CD8-positive, alpha-beta memory T cell (primary cell): Measurements from ENCODE around the gene NINL. TPM values are rescaled to one million over a fixed set of nuclear protein-coding genes. Genes with fewer than 3 reads are reported as not detected.

Experiments
- CTCF ChIA-PET: fragments of 350-600 bp; sonication (Branson Sonifier 250); formaldehyde crosslinking; loops from one replicate; lab custom pipeline; 2021; ENCODE audit warnings: antibody characterized with exemption; lab: Charles Lee
- POLR2A ChIA-PET: fragments of 350-600 bp; sonication (Branson Sonifier 250); formaldehyde crosslinking; loops from one replicate; lab custom pipeline; 2021; ENCODE audit warnings: antibody characterized with exemption; lab: Charles Lee
- DNase-seq, 5 donors: peaks; one replicate each; pipeline versions ENCODE4 v3.0.0 to v3.0.0-alpha.2; 2020 to 2022; ENCODE audit warnings: mixed read lengths in 1 of 5
- H3K27ac ChIP-seq: one replicate; pipeline ENCODE4 v1.7.0; 2013; ENCODE audit warnings: low read depth, mild to moderate bottlenecking, low read length, moderate library complexity
- H3K27me3 ChIP-seq: 2 replicates; pipeline ENCODE4 v1.7.0; 2013; ENCODE audit warnings: low read length, mild to moderate bottlenecking; ENCODE audit not compliant: insufficient read depth, poor library complexity, severe bottlenecking
- H3K36me3 ChIP-seq: 2 replicates; pipeline ENCODE4 v1.7.0; 2013; ENCODE audit warnings: mild to moderate bottlenecking, low read length, moderate library complexity; ENCODE audit not compliant: insufficient read depth
- H3K4me1 ChIP-seq: 2 replicates; pipeline ENCODE4 v1.7.0; 2013; ENCODE audit warnings: mild to moderate bottlenecking, low read length, moderate library complexity; ENCODE audit not compliant: insufficient read depth
- H3K4me3 ChIP-seq: 2 replicates; pipeline ENCODE4 v1.7.0; 2013; ENCODE audit warnings: mild to moderate bottlenecking, low read length
- H3K9me3 ChIP-seq: 2 replicates; pipeline ENCODE4 v1.7.0; 2013; ENCODE audit warnings: mild to moderate bottlenecking, low read length
- H3K27ac Mint-ChIP-seq, 8 donors: one replicate each; pipeline ENCODE4 v1.8.0; 2020 to 2021; ENCODE audit warnings: mixed read lengths in 8 of 8, mild to moderate bottlenecking in 6 of 8, inconsistent platforms in 3 of 8, moderate library complexity in 3 of 8
- H3K27me3 Mint-ChIP-seq, 2 donors: one replicate each; pipeline ENCODE4 v1.8.0; 2020 to 2021; ENCODE audit warnings: mixed read lengths in 2 of 2, mild to moderate bottlenecking in 1 of 2, moderate library complexity in 1 of 2
- H3K36me3 Mint-ChIP-seq, 3 donors: one replicate each; pipeline ENCODE4 v1.8.0; 2020 to 2021; ENCODE audit warnings: mixed read lengths in 3 of 3, inconsistent platforms in 1 of 3, mild to moderate bottlenecking in 1 of 3
- H3K4me1 Mint-ChIP-seq, 3 donors: one replicate each; pipeline ENCODE4 v1.8.0; 2020 to 2021; ENCODE audit warnings: mixed read lengths in 3 of 3, inconsistent platforms in 1 of 3, mild to moderate bottlenecking in 1 of 3
- H3K4me3 Mint-ChIP-seq, 7 donors: one replicate each; pipeline ENCODE4 v1.8.0; 2020 to 2021; ENCODE audit warnings: mixed read lengths in 7 of 7, mild to moderate bottlenecking in 6 of 7, moderate library complexity in 4 of 7, inconsistent platforms in 2 of 7
- H3K9me3 Mint-ChIP-seq, 5 donors: one replicate each; pipeline ENCODE4 v1.8.0; 2020 to 2022; ENCODE audit warnings: mixed read lengths in 5 of 5, mild to moderate bottlenecking in 3 of 5, moderate library complexity in 2 of 5, inconsistent platforms in 1 of 5
- polyA plus RNA-seq: library from polyadenylated mRNA; unstranded; fragments of 300-500 nt; fragmentation: Illumina TruSeq; gene quantifications from one replicate; pipeline ENCODE4 v1.2.3, GENCODE V29; 2021
- total RNA-seq, 2 experiments: library from RNA; stranded (reverse); gene quantifications; one replicate each; pipeline ENCODE4 v1.2.3, GENCODE V29; 2021

NINL gene
- total and polyA plus RNA-seq, 3 experiments from 2014 or later = 0.64 to 1.5 (median 0.77) TPM

GRCh38 chr20:25487306-25487705 lies 98.0 kb downstream of the NINL start:
- Mint-ChIP-seq H3K27me3 (no peaks in the 10 kb centered on the region), H3K36me3 (no peaks in the 10 kb centered on the region), H3K27ac (no peak overlapping the region), H3K4me1 (peaks cover 18 to 29% (median 25%) of the 10 kb centered on the region in 3 donors), H3K4me3 (no peak overlapping the region), H3K9me3 (no peaks in the 10 kb centered on the region)
- Histone ChIP-seq H3K4me3 (no peak overlapping the region), H3K36me3 (no peaks in the 10 kb centered on the region), H3K9me3 (no peaks in the 10 kb centered on the region), H3K27me3 (no peaks in the 10 kb centered on the region), H3K27ac (no peak overlapping the region), H3K4me1 (peaks cover 25% of the 10 kb centered on the region)
- POLR2A ChIA-PET = no interaction called here
- CTCF ChIA-PET = no interaction called here
- no peak for DNase-seq

GRCh38 chr20:25486377-25486776 lies 99.0 kb downstream of the NINL start:
- DNase-seq = no peak
- peak overlapping the region in 1 of 7 donors; percentile 67 for H3K4me3 Mint-ChIP-seq
- Histone ChIP-seq H3K9me3 (no peaks in the 10 kb centered on the region), H3K4me1 (peaks cover 25% of the 10 kb centered on the region), H3K36me3 (no peaks in the 10 kb centered on the region), H3K27ac (no peak overlapping the region), H3K27me3 (no peaks in the 10 kb centered on the region), H3K4me3 (no peak overlapping the region)
- CTCF ChIA-PET = no interaction called here
- no peaks in the 10 kb centered on the region for H3K36me3 Mint-ChIP-seq
- no peaks in the 10 kb centered on the region for H3K9me3 Mint-ChIP-seq
- no peak overlapping the region for H3K27ac Mint-ChIP-seq
- POLR2A ChIA-PET = no interaction called here
- H3K4me1 Mint-ChIP-seq = peaks cover 18 to 29% (median 25%) of the 10 kb centered on the region in 3 donors
- no peaks in the 10 kb centered on the region for H3K27me3 Mint-ChIP-seq

GRCh38 chr20:25485872-25486271 lies 99.5 kb downstream of the NINL start:
- no peaks in the 10 kb centered on the region for H3K9me3 Mint-ChIP-seq
- DNase-seq = no peak
- CTCF ChIA-PET = no interaction called here
- H3K36me3 Mint-ChIP-seq = no peaks in the 10 kb centered on the region
- no peaks in the 10 kb centered on the region for H3K27me3 ChIP-seq
- H3K4me1 ChIP-seq = peaks cover 25% of the 10 kb centered on the region
- peaks cover 18 to 29% (median 25%) of the 10 kb centered on the region in 3 donors for H3K4me1 Mint-ChIP-seq
- no peaks in the 10 kb centered on the region for H3K36me3 ChIP-seq
- H3K4me3 Mint-ChIP-seq = no peak overlapping the region
- H3K4me3 ChIP-seq = no peak overlapping the region
- no peak overlapping the region for H3K27ac ChIP-seq
- no peaks in the 10 kb centered on the region for H3K9me3 ChIP-seq
- POLR2A ChIA-PET = no interaction called here
- no peaks in the 10 kb centered on the region for H3K27me3 Mint-ChIP-seq
- no peak overlapping the region for H3K27ac Mint-ChIP-seq

- ChIA-PET POLR2A (no interaction called here), CTCF (no interaction called here)
- no peak for DNase-seq
- H3K4me1 Mint-ChIP-seq = peaks cover 18 to 29% (median 25%) of the 10 kb centered on the region in 3 donors
- Histone ChIP-seq H3K4me3 (no peak overlapping the region), H3K27me3 (no peaks in the 10 kb centered on the region), H3K27ac (no peak overlapping the region), H3K4me1 (peaks cover 25% of the 10 kb centered on the region), H3K9me3 (no peaks in the 10 kb centered on the region), H3K36me3 (no peaks in the 10 kb centered on the region)
- H3K4me3 Mint-ChIP-seq = peak overlapping the region; percentile 11 to 51 (median 29)
- no peaks in the 10 kb centered on the region for H3K36me3 Mint-ChIP-seq
- no peaks in the 10 kb centered on the region for H3K9me3 Mint-ChIP-seq
- peak overlapping the region in 5 of 8 donors; percentile 3 to 83 (median 77) for H3K27ac Mint-ChIP-seq
- H3K27me3 Mint-ChIP-seq = no peaks in the 10 kb centered on the region
These were observed 100.3 kb downstream of the NINL start for GRCh38 chr20:25484911-25485511.

GRCh38 chr20:25484224-25484846 lies 101.0 kb downstream of the NINL start:
- DNase-seq = no peak
- H3K27me3 ChIP-seq = no peaks in the 10 kb centered on the region
- H3K27ac ChIP-seq = no peak overlapping the region
- Mint-ChIP-seq H3K27me3 (no peaks in the 10 kb centered on the region), H3K9me3 (no peaks in the 10 kb centered on the region), H3K36me3 (no peaks in the 10 kb centered on the region), H3K4me3 (peak overlapping the region in 4 of 7 donors; percentile 29 to 51 (median 35)), H3K4me1 (peaks cover 18 to 29% (median 25%) of the 10 kb centered on the region in 3 donors), H3K27ac (peak overlapping the region in 4 of 8 donors; percentile 19 to 83 (median 78))
- ChIA-PET CTCF (no interaction called here), POLR2A (no interaction called here)
- peaks cover 25% of the 10 kb centered on the region for H3K4me1 ChIP-seq
- no peak overlapping the region for H3K4me3 ChIP-seq
- no peaks in the 10 kb centered on the region for H3K36me3 ChIP-seq
- H3K9me3 ChIP-seq = no peaks in the 10 kb centered on the region

- Histone ChIP-seq H3K4me1 (peaks cover 25% of the 10 kb centered on the region), H3K27me3 (no peaks in the 10 kb centered on the region), H3K4me3 (no peak overlapping the region), H3K36me3 (no peaks in the 10 kb centered on the region), H3K9me3 (no peaks in the 10 kb centered on the region), H3K27ac (no peak overlapping the region)
- peaks cover 18 to 29% (median 25%) of the 10 kb centered on the region in 3 donors for H3K4me1 Mint-ChIP-seq
- H3K36me3 Mint-ChIP-seq = no peaks in the 10 kb centered on the region
- ChIA-PET CTCF (no interaction called here), POLR2A (no interaction called here)
- H3K27ac Mint-ChIP-seq = peak overlapping the region in 1 of 8 donors; percentile 70
- DNase-seq = no peak
- no peak overlapping the region for H3K4me3 Mint-ChIP-seq
- no peaks in the 10 kb centered on the region for H3K9me3 Mint-ChIP-seq
- H3K27me3 Mint-ChIP-seq = no peaks in the 10 kb centered on the region
These were observed 101.7 kb downstream of the NINL start for GRCh38 chr20:25483431-25484132.

- Mint-ChIP-seq H3K27me3 (no peaks in the 10 kb centered on the region), H3K36me3 (no peaks in the 10 kb centered on the region), H3K4me1 (peaks cover 18 to 29% (median 24%) of the 10 kb centered on the region in 3 donors), H3K27ac (no peak overlapping the region), H3K4me3 (no peak overlapping the region), H3K9me3 (no peaks in the 10 kb centered on the region)
- ChIA-PET POLR2A (no interaction called here), CTCF (no interaction called here)
- Histone ChIP-seq H3K4me3 (no peak overlapping the region), H3K4me1 (peaks cover 25% of the 10 kb centered on the region), H3K27me3 (no peaks in the 10 kb centered on the region), H3K36me3 (no peaks in the 10 kb centered on the region), H3K27ac (no peak overlapping the region), H3K9me3 (no peaks in the 10 kb centered on the region)
- no peak for DNase-seq
These were observed 103.4 kb downstream of the NINL start for GRCh38 chr20:25481918-25482253.

GRCh38 chr20:25481235-25481917 lies 104.0 kb downstream of the NINL start:
- ChIA-PET CTCF (no interaction called here), POLR2A (no interaction called here)
- Histone ChIP-seq H3K27ac (no peak overlapping the region), H3K27me3 (no peaks in the 10 kb centered on the region), H3K4me3 (no peak overlapping the region), H3K4me1 (peaks cover 21% of the 10 kb centered on the region), H3K36me3 (no peaks in the 10 kb centered on the region), H3K9me3 (no peaks in the 10 kb centered on the region)
- DNase-seq = no peak
- Mint-ChIP-seq H3K27ac (no peak overlapping the region), H3K4me3 (no peak overlapping the region), H3K9me3 (no peaks in the 10 kb centered on the region), H3K27me3 (no peaks in the 10 kb centered on the region), H3K36me3 (no peaks in the 10 kb centered on the region), H3K4me1 (peaks cover 16 to 26% (median 19%) of the 10 kb centered on the region in 3 donors)
